AG04450 (cell line): ENCODE measurements around the gene FARP1. TPM values are rescaled to one million over a fixed set of nuclear protein-coding genes. Genes with fewer than 3 reads are reported as not detected.

Source experiments
- CTCF ChIA-PET: fragments of 300-600, 350-600 bp; formaldehyde crosslinking; extraction: SDS; loops from one replicate; lab custom pipeline; 2022; ENCODE audit warnings: antibody characterized with exemption, inconsistent platforms; lab: Charles Lee
- POLR2A ChIA-PET: fragments of 350-600 bp; formaldehyde crosslinking; extraction: SDS; loops from one replicate; lab custom pipeline; 2021; ENCODE audit warnings: antibody characterized with exemption, inconsistent platforms; lab: Yijun Ruan, JAX
- DNase-seq: peaks from one replicate; pipeline ENCODE4 v3.0.0-alpha.2; 2011; ENCODE audit warnings: low read depth, low spot score
- H3K27ac ChIP-seq: one replicate; pipeline ENCODE4 v1.5.1; 2012; ENCODE audit warnings: low read depth, low read length, control low read depth
- H3K27me3 ChIP-seq: one replicate; pipeline ENCODE4 v1.6.0; 2012; ENCODE audit warnings: low read length; ENCODE audit not compliant: control insufficient read depth, insufficient read depth
- H3K4me3 ChIP-seq: 2 replicates; pipeline ENCODE4 v1.5.1; 2011; ENCODE audit warnings: mild to moderate bottlenecking, low read depth, low read length, control low read depth
- H3K9me3 ChIP-seq: 2 replicates; pipeline ENCODE4 v1.5.1; 2012; ENCODE audit warnings: low read length; ENCODE audit not compliant: control insufficient read depth, insufficient read depth
- CTCF ChIP-seq: IDR thresholded peaks from 2 replicates; pipeline ENCODE4 v1.5.1; 2011; ENCODE audit warnings: low read depth, low read length, control low read depth, inconsistent platforms
- polyA plus RNA-seq: library from polyadenylated mRNA; depleted of rRNA; stranded (reverse); fragments of >200 nt; gene quantifications from 2 replicates; pipeline ENCODE4 v1.2.3, GENCODE V29; 2011

The FARP1 gene
- polyA plus RNA-seq, 1 experiment: 76.4 TPM

- Histone ChIP-seq H3K27ac (no peak overlapping the region), H3K4me3 (no peak overlapping the region), H3K27me3 (no peaks in the 10 kb centered on the region), H3K9me3 (no peaks in the 10 kb centered on the region; the same call in 1 of the 2 replicates)
- no peak for TF ChIP-seq CTCF
- ChIA-PET CTCF (no interaction called here), POLR2A (no interaction called here)
- DNase-seq: no peak
Observed at GRCh38 chr13:98309569-98310335, 166.9 kb downstream of the FARP1 start.

- H3K27ac ChIP-seq: no peak overlapping the region
- TF ChIP-seq CTCF: no peak
- DNase-seq: no peak
- ChIA-PET POLR2A (no interaction called here), CTCF (no interaction called here)
- no peak overlapping the region for H3K4me3 ChIP-seq
- no peaks in the 10 kb centered on the region for H3K27me3 ChIP-seq
- H3K9me3 ChIP-seq: no peaks in the 10 kb centered on the region; the same call in 1 of the 2 replicates
Observed at GRCh38 chr13:98310485-98311199, 167.7 kb downstream of the FARP1 start.

GRCh38 chr13:98311200-98311548 is 168.3 kb downstream of the FARP1 start:
- Histone ChIP-seq H3K27ac (no peak overlapping the region), H3K27me3 (no peaks in the 10 kb centered on the region), H3K9me3 (no peaks in the 10 kb centered on the region), H3K4me3 (no peak overlapping the region)
- DNase-seq: no peak
- POLR2A ChIA-PET: no interaction called here
- TF ChIP-seq CTCF: no peak
- CTCF ChIA-PET: no interaction called here

- POLR2A ChIA-PET: no interaction called here
- H3K9me3 ChIP-seq: no peaks in the 10 kb centered on the region
- H3K27ac ChIP-seq: no peak overlapping the region
- CTCF ChIA-PET: no interaction called here
- no peak for DNase-seq
- H3K27me3 ChIP-seq: no peaks in the 10 kb centered on the region
- TF ChIP-seq CTCF: no peak
- H3K4me3 ChIP-seq: no peak overlapping the region
Observed at GRCh38 chr13:98312606-98313005, 169.7 kb downstream of the FARP1 start.
